HG03095 (cell line): ENCODE measurements around the gene PPARA.

ENCODE experiments used
- ATAC-seq: cut with Tn5 transposase; IDR thresholded peaks from one replicate; pipeline ENCODE4 v1.9.1; 2021; ENCODE audit warnings: moderate library complexity; ENCODE audit not compliant: unreplicated experiment

Gene PPARA

DNA sequence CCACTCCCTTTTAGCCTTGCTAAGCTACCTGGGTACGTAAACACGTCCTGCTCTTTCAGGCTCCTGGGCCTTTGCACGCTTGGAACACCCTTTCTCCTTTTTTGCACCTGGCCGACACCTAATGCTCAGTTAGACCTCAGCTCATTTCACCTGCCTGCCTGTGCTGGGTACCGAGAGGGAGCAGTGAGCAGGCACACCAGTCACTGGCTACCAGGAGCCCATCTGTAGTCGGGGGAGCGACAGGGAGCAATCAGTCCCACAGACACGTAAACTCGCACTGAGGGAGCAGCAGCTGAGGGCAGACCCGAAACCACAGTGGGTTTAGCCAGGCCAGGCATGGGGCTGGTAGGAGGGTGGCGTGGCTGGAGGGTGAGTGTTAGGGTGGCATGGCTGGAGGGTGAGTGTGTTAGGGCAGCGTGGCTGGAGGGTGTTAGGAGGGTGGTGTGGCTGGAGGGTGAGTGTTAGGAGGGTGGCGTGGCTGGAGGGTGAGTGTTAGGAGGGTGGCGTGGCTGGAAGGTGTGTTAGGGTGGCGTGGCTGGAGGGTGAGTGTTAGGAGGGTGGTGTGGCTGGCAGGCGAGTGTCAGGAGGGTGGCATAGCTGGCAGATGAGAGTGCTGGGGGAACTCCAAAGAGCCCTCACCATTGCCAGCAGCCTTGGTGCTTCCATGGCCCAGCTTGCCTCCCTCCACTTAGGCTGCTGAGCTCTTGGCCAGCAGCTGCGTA, 140.0 kb downstream of the PPARA start:
- ATAC-seq = no peak

GRCh38 chr22:46290843-46291785, 140.8 kb downstream of the PPARA start:
- ATAC-seq = no peak

GRCh38 chr22:46292173-46292572, 141.8 kb downstream of the PPARA start:
- ATAC-seq = no peak

- ATAC-seq = no peak
Measured at GRCh38 chr22:46292732-46293131, 142.4 kb downstream of the PPARA start.
